Natural killer cell (primary cell): ENCODE measurements around the gene SEC61G. TPM values are rescaled to one million over a fixed set of nuclear protein-coding genes. Genes with fewer than 3 reads are reported as not detected.

Source experiments
- ATAC-seq, 3 donors: fragments of 150-1000 bp in 2 of 3; fragments of 200-7000 bp in 1 of 3; cut with Tn5 transposase; 1 replicate in 1 of 3; 2 replicates in 2 of 3; pipeline ENCODE4 v1.10.0; 2021; ENCODE audit warnings: mild to moderate bottlenecking in 2 of 3, moderate library complexity in 2 of 3
- DNase-seq, 2 donors: peaks; one replicate each; pipeline versions ENCODE4 v3.0.0 to v3.0.0-alpha.2; 2013 to 2021; ENCODE audit warnings: mixed read lengths in 1 of 2
- H3K27ac ChIP-seq: one replicate; pipeline ENCODE4 v1.5.1; 2013; ENCODE audit warnings: mild to moderate bottlenecking, low read length
- H3K27me3 ChIP-seq: one replicate; pipeline ENCODE4 v1.6.1; 2013; ENCODE audit warnings: low read length; ENCODE audit not compliant: control insufficient read depth, insufficient read depth
- H3K36me3 ChIP-seq: one replicate; pipeline ENCODE4 v1.6.1; 2013; ENCODE audit warnings: low read length; ENCODE audit not compliant: control insufficient read depth, insufficient read depth
- H3K4me1 ChIP-seq: one replicate; pipeline ENCODE4 v1.6.1; 2013; ENCODE audit warnings: low read length; ENCODE audit not compliant: control insufficient read depth, insufficient read depth
- H3K4me3 ChIP-seq: one replicate; pipeline ENCODE4 v1.5.1; 2013; ENCODE audit warnings: low read length
- H3K9me3 ChIP-seq: one replicate; pipeline ENCODE4 v1.6.1; 2013; ENCODE audit warnings: low read length; ENCODE audit not compliant: control insufficient read depth, insufficient read depth
- H3K27ac Mint-ChIP-seq, 2 donors: one replicate each; pipeline ENCODE4 v1.8.0; 2022; ENCODE audit warnings: mild to moderate bottlenecking in 2 of 2, mixed read lengths in 2 of 2, moderate library complexity in 1 of 2
- H3K27me3 Mint-ChIP-seq, 2 donors: one replicate each; pipeline ENCODE4 v1.8.0; 2022; ENCODE audit warnings: low read depth in 2 of 2, mixed read lengths in 2 of 2
- H3K36me3 Mint-ChIP-seq: one replicate; pipeline ENCODE4 v1.8.0; 2022; ENCODE audit warnings: mixed read lengths
- H3K4me1 Mint-ChIP-seq, 2 donors: one replicate each; pipeline ENCODE4 v1.8.0; 2022; ENCODE audit warnings: mixed read lengths in 2 of 2
- H3K4me3 Mint-ChIP-seq: one replicate; pipeline ENCODE4 v1.8.0; 2022; ENCODE audit warnings: mild to moderate bottlenecking, moderate library complexity, mixed read lengths
- H3K9me3 Mint-ChIP-seq, 2 donors: one replicate each; pipeline ENCODE4 v1.8.0; 2022; ENCODE audit warnings: mixed read lengths in 2 of 2
- CTCF ChIP-seq: fragments of 200-600 bp; IDR thresholded peaks from one replicate; pipeline ENCODE4 v1.8.0; 2022; ENCODE audit warnings: antibody characterized with exemption
- WGBS: methylation state at CpG from one replicate; pipeline ENCODE4 v1.1.7; 2013; ENCODE audit warnings: missing lambda C conversion rate; ENCODE audit not compliant: insufficient coverage; 5-methylcytosine and 5-hydroxymethylcytosine counted together
- intact Hi-C: fragments of 100-400 bp; cut with micrococcal nuclease; formaldehyde crosslinking; loops from one replicate; pipeline ENCODE4 v1.14.2; 2022
- total RNA-seq, 4 donors: library from RNA; stranded (reverse); fragments of 120-200 nt in 1 of 4; gene quantifications; one replicate each; pipeline versions ENCODE4 v1.2.3 to v1.2.4, GENCODE V29; 2013 to 2022

SEC61G gene
- total RNA-seq, 3 donors from 2014 or later (not counting 1 experiment from before 2014, with no cell fraction given): 38.4 to 54.1 (median 41.0) TPM

GRCh38 chr7:54778696-54779540, 19.9 kb upstream of the SEC61G start:
- DNase-seq: no peak
- Histone ChIP-seq H3K27ac (no peak overlapping the region), H3K27me3 (no peaks in the 10 kb centered on the region), H3K36me3 (no peaks in the 10 kb centered on the region), H3K9me3 (no peaks in the 10 kb centered on the region), H3K4me3 (no peak overlapping the region), H3K4me1 (no peaks in the 10 kb centered on the region)
- no peak overlapping the region for H3K27ac Mint-ChIP-seq
- no peak for TF ChIP-seq CTCF
- no peak for ATAC-seq
- H3K27me3 Mint-ChIP-seq: peaks cover 0 to 13% of the 10 kb centered on the region in 2 donors
- intact Hi-C loops: no loop called here
- 87% methylated on average over 6 of the region's 7 CpGs for WGBS
- H3K4me3 Mint-ChIP-seq: no peak overlapping the region
- H3K4me1 Mint-ChIP-seq: peaks cover 3 to 4% of the 10 kb centered on the region in 2 donors
- H3K9me3 Mint-ChIP-seq: peaks cover 6 to 9% of the 10 kb centered on the region in 2 donors
- H3K36me3 Mint-ChIP-seq: peaks cover 7% of the 10 kb centered on the region

- TF ChIP-seq CTCF: no peak
- Mint-ChIP-seq H3K27me3 (peaks cover 6 to 13% of the 10 kb centered on the region in 2 donors), H3K9me3 (peaks cover 6 to 9% of the 10 kb centered on the region in 2 donors), H3K4me3 (no peak overlapping the region), H3K4me1 (peaks cover 4 to 9% of the 10 kb centered on the region in 2 donors), H3K36me3 (peaks cover 7% of the 10 kb centered on the region), H3K27ac (no peak overlapping the region)
- Histone ChIP-seq H3K36me3 (no peaks in the 10 kb centered on the region), H3K4me3 (no peak overlapping the region), H3K27ac (no peak overlapping the region), H3K9me3 (no peaks in the 10 kb centered on the region), H3K4me1 (no peaks in the 10 kb centered on the region), H3K27me3 (no peaks in the 10 kb centered on the region)
- WGBS: 95% methylated on average over 9 of the region's 9 CpGs
- intact Hi-C loops: no loop called here
- no peak for ATAC-seq
- DNase-seq: no peak
Measured at GRCh38 chr7:54778166-54778565, 19.2 kb upstream of the SEC61G start.

- no peak overlapping the region for H3K4me3 Mint-ChIP-seq
- intact Hi-C loops: loop anchor here (1.0 to 2.0 kb wide), 2 partner anchors 480 to 640 kb away; no protein-coding TSS in a partner anchor
Measured at GRCh38 chr7:54774785-54775740, 16.1 kb upstream of the SEC61G start.

More at GRCh38 chr7:54774785-54775740, 16.1 kb upstream of the SEC61G start:
- no peak overlapping the region for H3K27ac ChIP-seq
- H3K4me3 ChIP-seq: no peak overlapping the region
- peaks cover 5% of the 10 kb centered on the region for H3K27me3 ChIP-seq
- H3K9me3 ChIP-seq: no peaks in the 10 kb centered on the region
- H3K9me3 Mint-ChIP-seq: peaks cover 6 to 9% of the 10 kb centered on the region in 2 donors
- ATAC-seq (no peak), DNase-seq (no peak)
- no peaks in the 10 kb centered on the region for H3K36me3 ChIP-seq
- TF ChIP-seq CTCF: no peak
- H3K4me1 Mint-ChIP-seq: peaks cover 4 to 9% of the 10 kb centered on the region in 2 donors
- peaks cover 21 to 24% of the 10 kb centered on the region in 2 donors for H3K27me3 Mint-ChIP-seq
- peaks cover 7% of the 10 kb centered on the region for H3K36me3 Mint-ChIP-seq
- 94% methylated on average over 18 of the region's 18 CpGs for WGBS
- H3K4me1 ChIP-seq: no peaks in the 10 kb centered on the region
- H3K27ac Mint-ChIP-seq: no peak overlapping the region
